PC-3 (cell line): ENCODE results near the gene CTNND2.

Experiments used
- EZH2 ChIP-seq: fragments of 300-600 bp; sonication (generic); IDR thresholded peaks from one replicate; pipeline ENCODE4 v1.6.1; 2017; ENCODE audit warnings: antibody characterized with exemption, mild to moderate bottlenecking, low read length; ENCODE audit not compliant: unreplicated experiment
- TF ChIP-seq, protein P1 (sequence below): fragments of 300-600 bp; sonication (generic); conservative IDR thresholded peaks from 2 replicates; pipeline ENCODE4 v1.5.1; 2017; ENCODE audit warnings: antibody characterized with exemption, low read depth, mild to moderate bottlenecking, low read length

DNA sequence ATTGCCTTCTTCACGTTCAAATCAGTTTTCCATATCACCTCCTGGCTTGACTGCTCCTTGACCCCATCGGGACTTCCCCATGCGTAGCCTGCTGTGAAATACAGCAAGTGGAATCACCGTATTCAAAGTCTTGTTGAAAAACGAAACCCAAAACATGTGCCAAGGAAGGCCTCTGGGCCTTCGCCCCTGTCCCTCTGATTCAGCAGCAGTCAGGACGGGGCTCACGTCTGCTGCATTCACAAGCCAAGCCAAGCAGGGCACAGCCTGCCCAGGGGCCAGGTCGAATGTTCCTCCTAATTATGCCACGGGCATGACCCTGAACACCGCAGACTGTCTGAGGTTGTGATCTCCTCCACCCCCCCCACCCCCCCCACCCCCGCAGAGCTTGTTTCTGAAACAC lies 960 bp upstream of the CTNND2 start:
- TF ChIP-seq, protein P1, sequence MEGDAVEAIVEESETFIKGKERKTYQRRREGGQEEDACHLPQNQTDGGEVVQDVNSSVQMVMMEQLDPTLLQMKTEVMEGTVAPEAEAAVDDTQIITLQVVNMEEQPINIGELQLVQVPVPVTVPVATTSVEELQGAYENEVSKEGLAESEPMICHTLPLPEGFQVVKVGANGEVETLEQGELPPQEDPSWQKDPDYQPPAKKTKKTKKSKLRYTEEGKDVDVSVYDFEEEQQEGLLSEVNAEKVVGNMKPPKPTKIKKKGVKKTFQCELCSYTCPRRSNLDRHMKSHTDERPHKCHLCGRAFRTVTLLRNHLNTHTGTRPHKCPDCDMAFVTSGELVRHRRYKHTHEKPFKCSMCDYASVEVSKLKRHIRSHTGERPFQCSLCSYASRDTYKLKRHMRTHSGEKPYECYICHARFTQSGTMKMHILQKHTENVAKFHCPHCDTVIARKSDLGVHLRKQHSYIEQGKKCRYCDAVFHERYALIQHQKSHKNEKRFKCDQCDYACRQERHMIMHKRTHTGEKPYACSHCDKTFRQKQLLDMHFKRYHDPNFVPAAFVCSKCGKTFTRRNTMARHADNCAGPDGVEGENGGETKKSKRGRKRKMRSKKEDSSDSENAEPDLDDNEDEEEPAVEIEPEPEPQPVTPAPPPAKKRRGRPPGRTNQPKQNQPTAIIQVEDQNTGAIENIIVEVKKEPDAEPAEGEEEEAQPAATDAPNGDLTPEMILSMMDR: no peak
- no peak for TF ChIP-seq EZH2
